Right lobe of liver (tissue), 4 donors: ENCODE data around the gene SPATA19.

Source experiments
- CTCF ChIP-seq, 4 donors: fragments of 200-600 bp in 3 of 4; fragments of 450-650 bp in 1 of 4; IDR thresholded peaks; one replicate each; pipeline versions ENCODE4 v1.5.1 to v1.8.0; 2016 to 2022; ENCODE audit warnings: antibody characterized with exemption in 4 of 4, mild to moderate bottlenecking in 2 of 4
- POLR2A ChIP-seq: fragments of 450-650 bp; IDR thresholded peaks from one replicate; pipeline ENCODE4 v1.6.1; 2017; ENCODE audit warnings: antibody characterized with exemption, mild to moderate bottlenecking
- donor health status: DM: no; HTN: no; CAD: no.
- donor health status: DM: no; HTN: no; CAD: no.
- donor health status: DM: no; HTN: yes; CAD: no.

- TF ChIP-seq CTCF (IDR thresholded peaks at IDR 0.05) (no peak), POLR2A (no peak)
Observed at GRCh38 chr11:133809569-133810491, 35.5 kb downstream of the SPATA19 start.
